ENCODE data around the gene ALK. TPM values are rescaled to one million over a fixed set of nuclear protein-coding genes. Genes with fewer than 3 reads are reported as not detected.

The ALK gene
- total and polyA plus RNA-seq, 2 experiments from 2014 or later, result 0.35 TPM; not detected in 1

DNA sequence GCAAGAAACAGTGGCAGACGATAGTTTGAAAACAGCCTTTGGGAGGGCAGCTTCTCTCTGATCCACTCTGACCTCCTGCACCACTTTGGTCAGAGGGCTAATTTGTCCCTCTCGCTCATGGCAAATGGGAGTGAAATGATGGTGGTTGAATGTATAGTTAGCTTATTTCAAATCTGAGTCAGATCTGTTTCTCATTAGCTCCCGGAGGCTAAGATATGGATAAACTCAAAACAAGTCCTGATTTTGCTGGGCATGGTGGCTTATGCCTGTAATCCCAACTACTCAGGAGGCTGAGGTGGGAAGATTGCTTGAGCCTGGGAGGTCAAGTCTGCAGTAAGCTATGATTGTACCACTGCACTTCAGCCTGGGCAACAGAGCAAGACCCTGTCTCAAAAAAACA lies 145.0 kb downstream of the ALK start (continued):
- TF ChIP-seq, protein P1, sequence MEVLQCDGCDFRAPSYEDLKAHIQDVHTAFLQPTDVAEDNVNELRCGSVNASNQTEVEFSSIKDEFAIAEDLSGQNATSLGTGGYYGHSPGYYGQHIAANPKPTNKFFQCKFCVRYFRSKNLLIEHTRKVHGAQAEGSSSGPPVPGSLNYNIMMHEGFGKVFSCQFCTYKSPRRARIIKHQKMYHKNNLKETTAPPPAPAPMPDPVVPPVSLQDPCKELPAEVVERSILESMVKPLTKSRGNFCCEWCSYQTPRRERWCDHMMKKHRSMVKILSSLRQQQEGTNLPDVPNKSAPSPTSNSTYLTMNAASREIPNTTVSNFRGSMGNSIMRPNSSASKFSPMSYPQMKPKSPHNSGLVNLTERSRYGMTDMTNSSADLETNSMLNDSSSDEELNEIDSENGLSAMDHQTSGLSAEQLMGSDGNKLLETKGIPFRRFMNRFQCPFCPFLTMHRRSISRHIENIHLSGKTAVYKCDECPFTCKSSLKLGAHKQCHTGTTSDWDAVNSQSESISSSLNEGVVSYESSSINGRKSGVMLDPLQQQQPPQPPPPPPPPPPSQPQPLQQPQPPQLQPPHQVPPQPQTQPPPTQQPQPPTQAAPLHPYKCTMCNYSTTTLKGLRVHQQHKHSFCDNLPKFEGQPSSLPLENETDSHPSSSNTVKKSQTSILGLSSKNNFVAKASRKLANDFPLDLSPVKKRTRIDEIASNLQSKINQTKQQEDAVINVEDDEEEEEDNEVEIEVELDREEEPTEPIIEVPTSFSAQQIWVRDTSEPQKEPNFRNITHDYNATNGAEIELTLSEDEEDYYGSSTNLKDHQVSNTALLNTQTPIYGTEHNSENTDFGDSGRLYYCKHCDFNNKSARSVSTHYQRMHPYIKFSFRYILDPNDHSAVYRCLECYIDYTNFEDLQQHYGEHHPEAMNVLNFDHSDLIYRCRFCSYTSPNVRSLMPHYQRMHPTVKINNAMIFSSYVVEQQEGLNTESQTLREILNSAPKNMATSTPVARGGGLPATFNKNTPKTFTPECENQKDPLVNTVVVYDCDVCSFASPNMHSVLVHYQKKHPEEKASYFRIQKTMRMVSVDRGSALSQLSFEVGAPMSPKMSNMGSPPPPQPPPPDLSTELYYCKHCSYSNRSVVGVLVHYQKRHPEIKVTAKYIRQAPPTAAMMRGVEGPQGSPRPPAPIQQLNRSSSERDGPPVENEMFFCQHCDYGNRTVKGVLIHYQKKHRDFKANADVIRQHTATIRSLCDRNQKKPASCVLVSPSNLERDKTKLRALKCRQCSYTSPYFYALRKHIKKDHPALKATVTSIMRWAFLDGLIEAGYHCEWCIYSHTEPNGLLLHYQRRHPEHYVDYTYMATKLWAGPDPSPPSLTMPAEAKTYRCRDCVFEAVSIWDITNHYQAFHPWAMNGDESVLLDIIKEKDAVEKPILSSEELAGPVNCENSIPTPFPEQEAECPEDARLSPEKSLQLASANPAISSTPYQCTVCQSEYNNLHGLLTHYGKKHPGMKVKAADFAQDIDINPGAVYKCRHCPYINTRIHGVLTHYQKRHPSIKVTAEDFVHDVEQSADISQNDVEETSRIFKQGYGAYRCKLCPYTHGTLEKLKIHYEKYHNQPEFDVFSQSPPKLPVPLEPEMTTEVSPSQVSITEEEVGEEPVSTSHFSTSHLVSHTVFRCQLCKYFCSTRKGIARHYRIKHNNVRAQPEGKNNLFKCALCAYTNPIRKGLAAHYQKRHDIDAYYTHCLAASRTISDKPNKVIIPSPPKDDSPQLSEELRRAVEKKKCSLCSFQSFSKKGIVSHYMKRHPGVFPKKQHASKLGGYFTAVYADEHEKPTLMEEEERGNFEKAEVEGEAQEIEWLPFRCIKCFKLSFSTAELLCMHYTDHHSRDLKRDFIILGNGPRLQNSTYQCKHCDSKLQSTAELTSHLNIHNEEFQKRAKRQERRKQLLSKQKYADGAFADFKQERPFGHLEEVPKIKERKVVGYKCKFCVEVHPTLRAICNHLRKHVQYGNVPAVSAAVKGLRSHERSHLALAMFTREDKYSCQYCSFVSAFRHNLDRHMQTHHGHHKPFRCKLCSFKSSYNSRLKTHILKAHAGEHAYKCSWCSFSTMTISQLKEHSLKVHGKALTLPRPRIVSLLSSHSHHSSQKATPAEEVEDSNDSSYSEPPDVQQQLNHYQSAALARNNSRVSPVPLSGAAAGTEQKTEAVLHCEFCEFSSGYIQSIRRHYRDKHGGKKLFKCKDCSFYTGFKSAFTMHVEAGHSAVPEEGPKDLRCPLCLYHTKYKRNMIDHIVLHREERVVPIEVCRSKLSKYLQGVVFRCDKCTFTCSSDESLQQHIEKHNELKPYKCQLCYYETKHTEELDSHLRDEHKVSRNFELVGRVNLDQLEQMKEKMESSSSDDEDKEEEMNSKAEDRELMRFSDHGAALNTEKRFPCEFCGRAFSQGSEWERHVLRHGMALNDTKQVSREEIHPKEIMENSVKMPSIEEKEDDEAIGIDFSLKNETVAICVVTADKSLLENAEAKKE (CRISPR knock-in tag; IDR thresholded peaks at IDR 0.05), result no peak
- TF ChIP-seq EZH2phosphoT487 (IDR thresholded peaks at IDR 0.05; ENCODE audit: unreplicated experiment) (no peak), JUNB (IDR thresholded peaks at IDR 0.05; ENCODE audit: unreplicated experiment) (no peak), NANOG (IDR thresholded peaks at IDR 0.05; ENCODE audit: borderline replicate concordance) (no peak)
- TF ChIP-seq, protein P2, sequence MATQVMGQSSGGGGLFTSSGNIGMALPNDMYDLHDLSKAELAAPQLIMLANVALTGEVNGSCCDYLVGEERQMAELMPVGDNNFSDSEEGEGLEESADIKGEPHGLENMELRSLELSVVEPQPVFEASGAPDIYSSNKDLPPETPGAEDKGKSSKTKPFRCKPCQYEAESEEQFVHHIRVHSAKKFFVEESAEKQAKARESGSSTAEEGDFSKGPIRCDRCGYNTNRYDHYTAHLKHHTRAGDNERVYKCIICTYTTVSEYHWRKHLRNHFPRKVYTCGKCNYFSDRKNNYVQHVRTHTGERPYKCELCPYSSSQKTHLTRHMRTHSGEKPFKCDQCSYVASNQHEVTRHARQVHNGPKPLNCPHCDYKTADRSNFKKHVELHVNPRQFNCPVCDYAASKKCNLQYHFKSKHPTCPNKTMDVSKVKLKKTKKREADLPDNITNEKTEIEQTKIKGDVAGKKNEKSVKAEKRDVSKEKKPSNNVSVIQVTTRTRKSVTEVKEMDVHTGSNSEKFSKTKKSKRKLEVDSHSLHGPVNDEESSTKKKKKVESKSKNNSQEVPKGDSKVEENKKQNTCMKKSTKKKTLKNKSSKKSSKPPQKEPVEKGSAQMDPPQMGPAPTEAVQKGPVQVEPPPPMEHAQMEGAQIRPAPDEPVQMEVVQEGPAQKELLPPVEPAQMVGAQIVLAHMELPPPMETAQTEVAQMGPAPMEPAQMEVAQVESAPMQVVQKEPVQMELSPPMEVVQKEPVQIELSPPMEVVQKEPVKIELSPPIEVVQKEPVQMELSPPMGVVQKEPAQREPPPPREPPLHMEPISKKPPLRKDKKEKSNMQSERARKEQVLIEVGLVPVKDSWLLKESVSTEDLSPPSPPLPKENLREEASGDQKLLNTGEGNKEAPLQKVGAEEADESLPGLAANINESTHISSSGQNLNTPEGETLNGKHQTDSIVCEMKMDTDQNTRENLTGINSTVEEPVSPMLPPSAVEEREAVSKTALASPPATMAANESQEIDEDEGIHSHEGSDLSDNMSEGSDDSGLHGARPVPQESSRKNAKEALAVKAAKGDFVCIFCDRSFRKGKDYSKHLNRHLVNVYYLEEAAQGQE (IDR thresholded peaks at IDR 0.05; ENCODE audit: unreplicated experiment), result no peak

DNA sequence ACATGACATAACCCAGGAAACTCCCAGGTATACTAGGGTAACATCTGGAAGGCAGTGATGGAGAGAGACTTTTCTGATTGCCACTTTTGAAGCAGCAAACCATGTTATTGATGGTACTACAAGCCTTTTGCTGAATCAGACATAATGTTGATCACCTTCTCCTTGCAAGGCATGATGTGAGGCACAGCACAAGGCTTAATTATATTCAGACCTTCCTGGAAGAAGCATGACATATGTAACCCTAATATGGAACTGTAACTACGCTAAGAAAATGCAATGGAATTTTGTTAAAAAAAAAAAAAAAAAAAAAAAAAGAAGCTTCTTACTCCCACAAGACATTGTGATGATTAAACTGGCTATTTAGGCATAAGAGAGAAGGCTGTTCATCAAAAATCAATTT lies 145.4 kb downstream of the ALK start:
- H3K4me1 Mint-ChIP-seq, result no peaks in the 10 kb centered on the region
- no peak overlapping the region for H3K27ac Mint-ChIP-seq
- Histone ChIP-seq H3K36me3 (ENCODE audit: insufficient read depth) (no peaks in the 10 kb centered on the region), H3K27me3 (ENCODE audit: insufficient read depth) (no peaks in the 10 kb centered on the region), H3K79me2 (replicated peaks; ENCODE audit: insufficient read depth) (no peaks in the 10 kb centered on the region), H2AFZ (no peak overlapping the region), H3K27ac (ENCODE audit: low read depth) (no peak overlapping the region), H3F3A (replicated peaks; ENCODE audit: low read depth) (no peaks in the 10 kb centered on the region), H3K9me2 (ENCODE audit: insufficient read depth) (no peaks in the 10 kb centered on the region), H3K4me1 (ENCODE audit: insufficient read depth) (no peaks in the 10 kb centered on the region), H3K4me3 (no peak overlapping the region), H4K20me1 (replicated peaks; ENCODE audit: insufficient read depth) (no peaks in the 10 kb centered on the region), H3K4me2 (no peak overlapping the region)
- no peaks in the 10 kb centered on the region for H3K27me3 Mint-ChIP-seq (ENCODE audit: insufficient read depth, low read depth, poor library complexity)
- no peaks in the 10 kb centered on the region for H3K36me3 Mint-ChIP-seq (ENCODE audit: low read depth)
- no peak for ATAC-seq
- no peak overlapping the region for H3K4me3 Mint-ChIP-seq
- DNase-seq (ENCODE audit: low spot score), result no peak
- TF ChIP-seq JUNB (IDR thresholded peaks at IDR 0.05; ENCODE audit: unreplicated experiment) (no peak), ZNF114 (CRISPR knock-in tag; IDR thresholded peaks at IDR 0.05) (no peak), EZH2phosphoT487 (IDR thresholded peaks at IDR 0.05; ENCODE audit: unreplicated experiment) (no peak), POLR2AphosphoS5 (IDR thresholded peaks at IDR 0.05; ENCODE audit: low read depth) (no peak)
- TF ChIP-seq, protein P3, sequence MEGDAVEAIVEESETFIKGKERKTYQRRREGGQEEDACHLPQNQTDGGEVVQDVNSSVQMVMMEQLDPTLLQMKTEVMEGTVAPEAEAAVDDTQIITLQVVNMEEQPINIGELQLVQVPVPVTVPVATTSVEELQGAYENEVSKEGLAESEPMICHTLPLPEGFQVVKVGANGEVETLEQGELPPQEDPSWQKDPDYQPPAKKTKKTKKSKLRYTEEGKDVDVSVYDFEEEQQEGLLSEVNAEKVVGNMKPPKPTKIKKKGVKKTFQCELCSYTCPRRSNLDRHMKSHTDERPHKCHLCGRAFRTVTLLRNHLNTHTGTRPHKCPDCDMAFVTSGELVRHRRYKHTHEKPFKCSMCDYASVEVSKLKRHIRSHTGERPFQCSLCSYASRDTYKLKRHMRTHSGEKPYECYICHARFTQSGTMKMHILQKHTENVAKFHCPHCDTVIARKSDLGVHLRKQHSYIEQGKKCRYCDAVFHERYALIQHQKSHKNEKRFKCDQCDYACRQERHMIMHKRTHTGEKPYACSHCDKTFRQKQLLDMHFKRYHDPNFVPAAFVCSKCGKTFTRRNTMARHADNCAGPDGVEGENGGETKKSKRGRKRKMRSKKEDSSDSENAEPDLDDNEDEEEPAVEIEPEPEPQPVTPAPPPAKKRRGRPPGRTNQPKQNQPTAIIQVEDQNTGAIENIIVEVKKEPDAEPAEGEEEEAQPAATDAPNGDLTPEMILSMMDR (conservative IDR thresholded peaks at IDR 0.05; ENCODE audit: low read depth in 2 of 2), result no peak
- no peaks in the 10 kb centered on the region; the same call in 2 of the 3 replicates for H3K9me3 Mint-ChIP-seq
